Mesenteric fat pad (tissue), 1 donor: ENCODE measurements around the gene MC1R. TPM values are rescaled to one million over a fixed set of nuclear protein-coding genes. Genes with fewer than 3 reads are reported as not detected.
"Not testable (repeated sequence)": the region's sequence is repeated elsewhere in the genome, so short reads cannot be mapped to it uniquely, and the experiment has no call there.

Experiments used
- DNase-seq: peaks from one replicate; pipeline ENCODE4 v3.0.0-alpha.2; 2020; ENCODE audit warnings: low spot score
- total RNA-seq: library from RNA; stranded (reverse); fragmentation: NEBNext Ultra II Directional; extraction: Animal tissue kit (Norgen Biotek cat#: 25700); gene quantifications from one replicate; pipeline ENCODE4 v1.2.1, GENCODE V29; 2021
- donor health status: DM: yes; HTN: yes; CAD: no.

Gene MC1R
- total RNA-seq, 1 donor from 2014 or later, result 2.4 TPM

- DNase-seq, result not testable (repeated sequence)
These were observed 15.4 kb downstream of the MC1R start for GRCh38 chr16:89934019-89934418.

GRCh38 chr16:89934611-89935553 is 16.2 kb downstream of the MC1R start:
- no peak for DNase-seq

- not testable (repeated sequence) for DNase-seq
These were observed 17.0 kb downstream of the MC1R start for GRCh38 chr16:89935620-89936019.

GRCh38 chr16:89936034-89936433 is 17.4 kb downstream of the MC1R start:
- no peak for DNase-seq

GRCh38 chr16:89936508-89936907 is 17.8 kb downstream of the MC1R start:
- no peak for DNase-seq

GRCh38 chr16:89936981-89937380 is 18.3 kb downstream of the MC1R start:
- DNase-seq, result no peak

GRCh38 chr16:89938175-89938885 is 19.7 kb downstream of the MC1R start:
- DNase-seq, result no peak

- no peak for DNase-seq
These were observed 26.1 kb downstream of the MC1R start for GRCh38 chr16:89944773-89945172.

GRCh38 chr16:89945654-89946053 is 27.0 kb downstream of the MC1R start:
- DNase-seq, result no peak

GRCh38 chr16:89946515-89946914 is 27.9 kb downstream of the MC1R start:
- no peak for DNase-seq

- no peak for DNase-seq
These were observed 30.6 kb downstream of the MC1R start for GRCh38 chr16:89949121-89949742.

- no peak for DNase-seq
These were observed 31.1 kb downstream of the MC1R start for GRCh38 chr16:89949756-89950155.

GRCh38 chr16:89951509-89951908 is 32.8 kb downstream of the MC1R start:
- no peak for DNase-seq

- no peak for DNase-seq
These were observed 33.4 kb downstream of the MC1R start for GRCh38 chr16:89952049-89952448.

- DNase-seq, result no peak
These were observed 33.9 kb downstream of the MC1R start for GRCh38 chr16:89952551-89952950.

GRCh38 chr16:89953671-89954406 is 35.2 kb downstream of the MC1R start:
- no peak for DNase-seq

- no peak for DNase-seq
These were observed 35.8 kb downstream of the MC1R start for GRCh38 chr16:89954462-89954861.

- DNase-seq, result no peak
These were observed 36.5 kb downstream of the MC1R start for GRCh38 chr16:89955001-89955685.

- no peak for DNase-seq
These were observed 38.0 kb downstream of the MC1R start for GRCh38 chr16:89956505-89957215.

GRCh38 chr16:89957216-89957785 is 38.6 kb downstream of the MC1R start:
- DNase-seq, result no peak
